Measurements from ENCODE around the gene LIPH.

- TF ChIP-seq CTCF (IDR thresholded peaks at IDR 0.05): peak in 1 of 6 experiments; percentile 4
- no peak for TF ChIP-seq POLR2A (IDR thresholded peaks at IDR 0.05)
Measured at GRCh38 chr3:185527364-185527763, 25.0 kb downstream of the LIPH start.
